ENCODE data around the gene FOXN4. TPM values are rescaled to one million over a fixed set of nuclear protein-coding genes. Genes with fewer than 3 reads are reported as not detected.
A peak's percentile ranks its signal among the peaks of the same experiment; 100 is the strongest.

The FOXN4 gene
- total RNA-seq, 4 donors from 2014 or later, result not detected

- Histone ChIP-seq H3K9me3 (no peaks in the 10 kb centered on the region), H3K4me1 (no peaks in the 10 kb centered on the region), H3K27ac (no peak overlapping the region), H3K27me3 (no peaks in the 10 kb centered on the region), H3K36me3 (no peaks in the 10 kb centered on the region), H3K4me3 (no peak overlapping the region)
- no peak for DNase-seq (ENCODE audit: low spot score in 2 of 2)
- 89 to 92% methylated on average over 13 to 18 of the region's 20 CpGs for WGBS, 2 donors
- no peak for TF ChIP-seq CTCF (IDR thresholded peaks at IDR 0.05)
- TF ChIP-seq EP300 (IDR thresholded peaks at IDR 0.05), result no peak
- TF ChIP-seq POLR2A (IDR thresholded peaks at IDR 0.05), result no peak
These were observed 24.7 kb downstream of the FOXN4 start for GRCh38 chr12:109284392-109284791.

DNA sequence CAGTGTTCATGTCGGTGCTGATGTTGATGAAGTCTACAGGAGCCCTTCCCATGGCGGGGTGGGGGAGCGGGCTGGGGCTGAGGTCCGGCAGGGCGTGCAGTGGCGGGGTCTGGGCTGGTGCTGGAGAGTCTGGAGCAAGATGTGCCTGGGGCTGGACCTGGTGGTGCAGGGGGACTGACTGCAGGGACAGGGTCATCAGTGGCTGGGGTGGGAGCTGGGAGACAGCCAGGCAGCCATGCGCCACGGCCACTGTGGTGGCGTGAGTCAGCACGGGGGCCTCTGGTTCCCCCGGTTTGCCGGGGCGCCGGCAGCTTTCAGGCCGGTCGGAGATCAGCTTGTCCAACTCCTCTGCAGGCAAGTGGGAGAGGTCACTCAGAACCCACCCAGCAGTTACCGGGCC lies 27.6 kb downstream of the FOXN4 start:
- 89 to 95% methylated on average over 13 to 17 of the region's 17 CpGs for WGBS, 2 donors
- TF ChIP-seq CTCF (IDR thresholded peaks at IDR 0.05) (no peak), EP300 (IDR thresholded peaks at IDR 0.05) (no peak), POLR2A (IDR thresholded peaks at IDR 0.05) (no peak)

GRCh38 chr12:109279525-109279924 lies 29.6 kb downstream of the FOXN4 start:
- no peaks in the 10 kb centered on the region for H3K36me3 ChIP-seq
- 93 to 95% methylated on average over 8 to 13 of the region's 13 CpGs for WGBS, 2 donors
- H3K4me3 ChIP-seq, result no peak overlapping the region
- TF ChIP-seq POLR2A (IDR thresholded peaks at IDR 0.05) (no peak), CTCF (IDR thresholded peaks at IDR 0.05) (no peak), EP300 (IDR thresholded peaks at IDR 0.05) (no peak)
- H3K27ac ChIP-seq, result no peak overlapping the region
- H3K27me3 ChIP-seq, result no peaks in the 10 kb centered on the region
- no peak for DNase-seq (ENCODE audit: low spot score in 2 of 2)
- peaks cover 0 to 9% (median 0%) of the 10 kb centered on the region in 4 donors for H3K4me1 ChIP-seq
- H3K9me3 ChIP-seq, result no peaks in the 10 kb centered on the region

More for the DNA sequence above, 27.6 kb downstream of the FOXN4 start:
- no peak overlapping the region for H3K27ac ChIP-seq
- no peak overlapping the region for H3K4me3 ChIP-seq
- H3K27me3 ChIP-seq, result no peaks in the 10 kb centered on the region
- H3K9me3 ChIP-seq, result no peaks in the 10 kb centered on the region
- DNase-seq (ENCODE audit: low spot score in 2 of 2), result no peak
- H3K4me1 ChIP-seq, result peaks cover 0 to 9% (median 0%) of the 10 kb centered on the region in 4 donors
- no peaks in the 10 kb centered on the region for H3K36me3 ChIP-seq

DNA sequence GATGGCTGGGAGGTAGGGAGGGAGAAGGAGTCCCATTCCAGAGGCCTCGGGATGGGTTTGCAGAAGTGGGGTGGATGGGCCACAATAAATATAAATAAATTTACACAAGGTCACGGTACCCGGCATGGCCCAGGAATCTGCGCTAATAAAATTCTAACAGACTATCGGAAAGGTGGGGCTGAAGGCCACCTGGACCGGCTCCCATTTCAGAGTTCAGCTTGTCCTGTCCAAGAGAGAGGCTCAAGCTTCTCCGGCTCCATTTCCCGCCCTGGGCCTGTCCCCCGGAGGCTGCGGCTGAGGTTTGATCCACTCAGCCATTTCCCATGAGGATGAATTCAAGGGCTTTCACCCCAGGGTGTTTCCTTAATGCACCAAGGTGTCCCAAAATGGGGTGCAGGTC lies 30.2 kb downstream of the FOXN4 start:
- TF ChIP-seq POLR2A (IDR thresholded peaks at IDR 0.05) (no peak), EP300 (IDR thresholded peaks at IDR 0.05) (no peak), CTCF (IDR thresholded peaks at IDR 0.05) (no peak)
- peaks cover 0 to 9% (median 0%) of the 10 kb centered on the region in 4 donors for H3K4me1 ChIP-seq
- H3K36me3 ChIP-seq, result no peaks in the 10 kb centered on the region
- no peaks in the 10 kb centered on the region for H3K27me3 ChIP-seq
- WGBS, 2 donors, result 79 to 84% methylated on average over 10 of the region's 10 CpGs
- no peak for DNase-seq (ENCODE audit: low spot score in 2 of 2)
- no peak overlapping the region for H3K27ac ChIP-seq
- H3K4me3 ChIP-seq, result no peak overlapping the region
- no peaks in the 10 kb centered on the region for H3K9me3 ChIP-seq

DNA sequence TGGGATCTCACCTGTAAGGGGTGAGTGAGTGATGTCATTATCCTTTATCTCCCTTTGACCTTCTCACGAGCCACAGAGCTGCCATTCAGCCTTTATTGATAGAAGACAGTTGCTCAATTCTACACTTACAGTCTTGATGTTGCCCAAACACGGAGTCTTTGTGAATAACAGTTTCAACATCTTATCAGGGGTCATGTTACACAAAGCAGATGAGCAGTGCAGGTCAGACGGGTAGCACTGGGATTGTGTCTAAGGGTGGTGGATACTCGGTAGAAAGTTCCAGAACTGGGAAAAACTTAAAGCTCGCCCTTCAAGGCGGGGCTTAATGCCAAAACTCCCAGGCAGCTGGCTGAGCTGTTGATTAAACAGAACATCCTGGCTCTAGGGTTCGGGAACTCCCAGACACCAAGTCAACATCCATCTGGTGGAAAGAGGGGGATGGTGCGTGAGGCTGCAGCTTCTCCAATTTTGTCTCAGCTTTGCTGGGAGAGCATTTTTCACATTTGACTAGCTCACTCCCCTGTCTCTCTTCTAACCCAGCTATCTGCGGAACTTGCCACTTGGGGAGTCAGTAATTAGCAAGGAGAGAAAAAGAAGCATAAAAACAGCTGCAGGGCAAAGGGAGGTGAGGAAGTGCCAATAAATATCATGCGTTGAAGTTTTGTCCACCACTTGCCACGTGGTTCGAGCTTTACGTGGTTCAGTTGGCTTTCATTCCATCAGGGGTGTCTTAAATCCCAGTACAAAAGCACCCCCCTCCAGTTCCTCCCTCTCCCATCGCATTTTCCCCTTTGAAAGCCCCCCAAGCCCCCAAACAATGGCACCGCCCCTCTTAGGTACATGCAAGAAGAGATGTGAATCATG lies 31.0 kb downstream of the FOXN4 start:
- no peaks in the 10 kb centered on the region for H3K9me3 ChIP-seq
- H3K4me1 ChIP-seq, result peaks cover 0 to 9% (median 0%) of the 10 kb centered on the region in 4 donors
- no peaks in the 10 kb centered on the region for H3K27me3 ChIP-seq
- H3K4me3 ChIP-seq, result no peak overlapping the region
- H3K36me3 ChIP-seq, result no peaks in the 10 kb centered on the region
- peak in 1 of 2 donors; percentile 60 for TF ChIP-seq EP300 (IDR thresholded peaks at IDR 0.05)
- no peak for TF ChIP-seq POLR2A (IDR thresholded peaks at IDR 0.05)
- WGBS, 2 donors, result 44 to 46% methylated on average over 15 of the region's 15 CpGs
- H3K27ac ChIP-seq, result no peak overlapping the region
- DNase-seq (ENCODE audit: low spot score in 2 of 2), result peak in 1 of 2 donors; percentile 40

Data from tibial nerve (tissue), 4 donors.